AG04450 (cell line): ENCODE results near the gene SMIM7. TPM values are rescaled to one million over a fixed set of nuclear protein-coding genes. Genes with fewer than 3 reads are reported as not detected.

Experiments used
- CTCF ChIA-PET: fragments of 300-600, 350-600 bp; formaldehyde crosslinking; extraction: SDS; loops from one replicate; lab custom pipeline; 2022; ENCODE audit warnings: antibody characterized with exemption, inconsistent platforms; lab: Charles Lee
- POLR2A ChIA-PET: fragments of 350-600 bp; formaldehyde crosslinking; extraction: SDS; loops from one replicate; lab custom pipeline; 2021; ENCODE audit warnings: antibody characterized with exemption, inconsistent platforms; lab: Yijun Ruan, JAX
- DNase-seq: peaks from one replicate; pipeline ENCODE4 v3.0.0-alpha.2; 2011; ENCODE audit warnings: low read depth, low spot score
- H3K27ac ChIP-seq: one replicate; pipeline ENCODE4 v1.5.1; 2012; ENCODE audit warnings: low read depth, low read length, control low read depth
- H3K27me3 ChIP-seq: one replicate; pipeline ENCODE4 v1.6.0; 2012; ENCODE audit warnings: low read length; ENCODE audit not compliant: control insufficient read depth, insufficient read depth
- H3K4me3 ChIP-seq: 2 replicates; pipeline ENCODE4 v1.5.1; 2011; ENCODE audit warnings: mild to moderate bottlenecking, low read depth, low read length, control low read depth
- H3K9me3 ChIP-seq: 2 replicates; pipeline ENCODE4 v1.5.1; 2012; ENCODE audit warnings: low read length; ENCODE audit not compliant: control insufficient read depth, insufficient read depth
- CTCF ChIP-seq: IDR thresholded peaks from 2 replicates; pipeline ENCODE4 v1.5.1; 2011; ENCODE audit warnings: low read depth, low read length, control low read depth, inconsistent platforms
- polyA plus RNA-seq: library from polyadenylated mRNA; depleted of rRNA; stranded (reverse); fragments of >200 nt; gene quantifications from 2 replicates; pipeline ENCODE4 v1.2.3, GENCODE V29; 2011

The SMIM7 gene
- polyA plus RNA-seq, 1 experiment = 84.8 TPM

GRCh38 chr19:16668176-16668575, 8.2 kb upstream of the SMIM7 start:
- ChIA-PET POLR2A (interaction anchor here (0.7 kb wide), 1 partner anchor 47 kb away, joined by 4 read pairs; no protein-coding TSS in a partner anchor), CTCF (no interaction called here)
- no peak for DNase-seq
- no peaks in the 10 kb centered on the region for H3K27me3 ChIP-seq
- H3K4me3 ChIP-seq = no peak overlapping the region
- H3K27ac ChIP-seq = no peak overlapping the region
- no peaks in the 10 kb centered on the region for H3K9me3 ChIP-seq
- TF ChIP-seq CTCF = no peak

DNA sequence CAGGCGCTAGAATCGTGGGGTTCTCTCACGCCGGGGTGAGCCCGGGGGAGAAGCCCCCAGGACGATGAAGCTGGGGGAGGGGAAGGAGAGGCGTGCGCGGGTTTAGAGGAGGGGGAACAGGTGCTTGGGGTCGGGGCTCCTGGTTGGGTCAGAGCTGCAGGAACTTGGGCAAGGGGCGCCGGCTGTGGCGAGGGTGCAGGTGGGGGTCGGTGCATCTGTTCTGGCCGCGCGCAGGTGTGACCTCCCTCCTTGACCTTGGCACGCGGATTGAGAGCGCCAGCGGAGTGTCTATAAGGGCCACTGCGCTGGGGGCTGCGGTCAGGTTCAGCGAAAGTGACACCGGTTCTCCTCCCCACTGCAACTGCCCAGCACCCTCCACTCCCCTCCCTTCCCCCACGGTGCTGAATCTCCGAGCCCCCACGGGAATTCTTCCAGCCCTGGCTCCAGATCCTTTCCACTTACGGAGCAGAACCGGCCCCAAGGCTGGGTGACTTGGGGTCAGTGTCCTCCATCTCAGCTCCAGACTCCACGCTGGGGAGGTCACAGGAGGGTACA, 1.6 kb upstream of the SMIM7 start:
- TF ChIP-seq CTCF = no peak
- DNase-seq = no peak
- peaks cover 5% of the 10 kb centered on the region; the same call in 1 of the 2 replicates for H3K9me3 ChIP-seq

DNA sequence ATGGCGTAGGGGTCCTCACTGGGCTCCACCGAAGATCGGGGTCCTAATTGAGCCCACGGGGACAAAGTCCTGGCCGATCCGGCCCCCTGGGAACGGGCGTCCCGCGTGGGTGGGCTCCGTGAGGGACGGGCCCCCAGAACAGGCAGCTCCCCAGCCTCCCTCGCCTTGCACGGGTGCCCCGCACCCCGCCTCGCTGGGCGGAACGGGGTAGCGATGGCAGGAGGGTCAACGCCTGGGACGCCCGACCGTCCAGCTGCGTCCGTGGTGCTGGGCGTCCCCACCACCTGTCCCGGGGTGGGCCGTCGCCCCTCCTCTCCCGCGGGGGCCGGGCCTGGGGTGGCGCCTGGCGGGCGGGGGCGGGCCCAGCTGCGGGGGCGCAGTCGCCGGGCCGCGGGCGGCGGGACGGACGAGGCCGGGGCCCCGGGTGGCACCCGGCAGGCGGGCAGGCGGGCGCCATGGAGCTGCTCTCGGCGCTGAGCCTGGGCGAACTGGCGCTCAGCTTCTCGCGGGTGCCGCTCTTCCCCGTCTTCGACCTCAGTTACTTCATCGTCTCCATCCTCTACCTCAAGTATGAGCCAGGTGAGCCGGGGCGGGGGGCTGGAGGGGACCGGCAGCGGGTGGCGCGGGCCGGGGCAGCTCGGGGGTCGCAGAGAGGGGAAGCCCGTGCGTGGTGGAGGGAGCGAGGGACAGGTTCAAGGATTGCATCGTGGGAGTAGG, 977 bp upstream of the SMIM7 start, which contains the start of gene TMEM38A:
TSS of gene TMEM38A (plus strand) at position 377 of the 717 bp plus-strand sequence. CDS start at position 456, 79 bp downstream.
- Histone ChIP-seq H3K9me3 (peaks cover 5% of the 10 kb centered on the region; the same call in 1 of the 2 replicates), H3K27me3 (no peaks in the 10 kb centered on the region), H3K27ac (peak within 1 kb of the TSS; percentile 86), H3K4me3 (peak within 1 kb of the TSS; percentile 97)
- TF ChIP-seq CTCF = no peak
- ChIA-PET CTCF (interaction anchor here (0.8 kb wide), 1 partner anchor 74 kb away, joined by 3 read pairs; no protein-coding TSS in a partner anchor), POLR2A (interaction anchor here (0.5 to 1.4 kb wide), 4 partner anchors 9 to 23 kb away, joined by 3 to 9 read pairs (median 6); no protein-coding TSS in a partner anchor)
- no peak for DNase-seq

More for the DNA sequence above, 1.6 kb upstream of the SMIM7 start:
- ChIA-PET POLR2A (interaction anchor here (0.6 kb wide), 1 partner anchor 20 kb away, joined by 3 read pairs; no protein-coding TSS in a partner anchor), CTCF (interaction anchor here (0.6 kb wide), 1 partner anchor 405 kb away, joined by 4 read pairs; no protein-coding TSS in a partner anchor)
- H3K27ac ChIP-seq = no peak overlapping the region
- no peaks in the 10 kb centered on the region for H3K27me3 ChIP-seq
- peak overlapping the region; percentile 68 for H3K4me3 ChIP-seq

- H3K27ac ChIP-seq = peak overlapping the region; percentile 86
- CTCF ChIA-PET = no interaction called here
- peaks cover 5% of the 10 kb centered on the region; the same call in 1 of the 2 replicates for H3K9me3 ChIP-seq
- DNase-seq = no peak
- no peaks in the 10 kb centered on the region for H3K27me3 ChIP-seq
- POLR2A ChIA-PET = interaction anchor here (0.6 to 1.4 kb wide), 3 partner anchors 22 to 116 kb away, joined by 3 to 9 read pairs (median 4); partner anchors contain the start of gene MED26
- TF ChIP-seq CTCF = no peak
- peak overlapping the region; percentile 97 for H3K4me3 ChIP-seq
These were observed 496 bp downstream of the SMIM7 start for GRCh38 chr19:16659464-16659831.
